GM21423 (cell line): Measurements from ENCODE around the gene GPATCH1.
"Not testable (repeated sequence)": the region's sequence is repeated elsewhere in the genome, so short reads cannot be mapped to it uniquely, and the experiment has no call there.

Source experiments
- ATAC-seq: cut with Tn5 transposase; IDR thresholded peaks from one replicate; pipeline ENCODE4 v1.9.1; 2021; ENCODE audit warnings: mild to moderate bottlenecking, moderate library complexity; ENCODE audit not compliant: unreplicated experiment

Gene GPATCH1, protein sequence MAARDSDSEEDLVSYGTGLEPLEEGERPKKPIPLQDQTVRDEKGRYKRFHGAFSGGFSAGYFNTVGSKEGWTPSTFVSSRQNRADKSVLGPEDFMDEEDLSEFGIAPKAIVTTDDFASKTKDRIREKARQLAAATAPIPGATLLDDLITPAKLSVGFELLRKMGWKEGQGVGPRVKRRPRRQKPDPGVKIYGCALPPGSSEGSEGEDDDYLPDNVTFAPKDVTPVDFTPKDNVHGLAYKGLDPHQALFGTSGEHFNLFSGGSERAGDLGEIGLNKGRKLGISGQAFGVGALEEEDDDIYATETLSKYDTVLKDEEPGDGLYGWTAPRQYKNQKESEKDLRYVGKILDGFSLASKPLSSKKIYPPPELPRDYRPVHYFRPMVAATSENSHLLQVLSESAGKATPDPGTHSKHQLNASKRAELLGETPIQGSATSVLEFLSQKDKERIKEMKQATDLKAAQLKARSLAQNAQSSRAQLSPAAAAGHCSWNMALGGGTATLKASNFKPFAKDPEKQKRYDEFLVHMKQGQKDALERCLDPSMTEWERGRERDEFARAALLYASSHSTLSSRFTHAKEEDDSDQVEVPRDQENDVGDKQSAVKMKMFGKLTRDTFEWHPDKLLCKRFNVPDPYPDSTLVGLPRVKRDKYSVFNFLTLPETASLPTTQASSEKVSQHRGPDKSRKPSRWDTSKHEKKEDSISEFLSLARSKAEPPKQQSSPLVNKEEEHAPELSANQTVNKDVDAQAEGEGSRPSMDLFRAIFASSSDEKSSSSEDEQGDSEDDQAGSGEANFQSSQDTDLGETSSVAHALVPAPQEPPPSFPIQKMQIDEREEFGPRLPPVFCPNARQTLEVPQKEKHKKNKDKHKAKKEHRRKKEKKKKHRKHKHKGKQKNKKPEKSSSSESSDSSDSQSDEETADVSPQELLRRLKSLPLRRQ

DNA sequence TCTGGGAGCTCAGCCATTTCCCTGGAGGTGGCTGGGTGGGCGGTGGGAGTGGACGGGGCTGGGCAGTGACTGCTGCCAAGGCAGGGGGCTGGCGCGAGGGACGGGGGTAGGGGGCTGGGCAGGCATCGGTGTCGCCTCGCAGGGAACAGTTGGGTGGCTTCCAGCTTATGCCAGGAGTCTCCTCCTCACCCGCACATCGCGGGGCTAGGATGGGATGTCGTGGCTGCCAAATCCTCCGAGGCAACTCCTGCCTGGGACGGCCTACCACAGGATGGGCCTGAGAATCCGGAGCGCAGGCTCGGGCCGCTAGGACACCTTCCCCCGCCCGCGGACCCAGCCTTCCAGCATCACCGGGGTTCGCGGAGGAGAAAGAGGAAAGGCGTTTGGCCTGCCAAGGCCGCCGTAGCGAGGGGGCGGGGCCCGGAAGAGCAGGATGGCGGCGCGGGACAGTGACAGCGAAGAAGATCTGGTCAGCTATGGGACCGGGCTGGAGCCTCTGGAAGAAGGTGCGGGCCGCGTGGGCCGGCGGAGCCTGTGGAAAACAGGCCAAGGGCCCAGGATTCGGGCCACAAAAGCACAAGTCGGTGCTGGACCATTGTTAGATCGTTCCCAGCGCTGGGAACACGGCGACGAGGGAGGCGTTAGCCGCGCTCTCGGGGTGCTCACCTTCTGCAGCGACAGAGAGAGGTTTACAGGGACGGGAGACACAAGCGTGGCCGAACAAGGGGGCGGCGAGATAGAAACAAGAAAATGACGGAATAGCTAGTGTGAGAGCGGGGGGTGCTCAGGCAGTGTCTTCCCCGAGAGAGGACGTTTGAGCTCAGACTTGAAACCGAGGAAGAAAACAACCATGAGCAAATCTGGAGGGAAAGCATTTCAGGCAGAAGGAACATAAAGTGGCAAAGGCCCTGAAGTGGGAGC lies at the start of gene GPATCH1:
Gene GPATCH1, plus strand, starts transcription at position 421 of the 921 bp plus-strand sequence. Its CDS starts 13 bp downstream, at position 434.
- ATAC-seq = peak; percentile 76

DNA sequence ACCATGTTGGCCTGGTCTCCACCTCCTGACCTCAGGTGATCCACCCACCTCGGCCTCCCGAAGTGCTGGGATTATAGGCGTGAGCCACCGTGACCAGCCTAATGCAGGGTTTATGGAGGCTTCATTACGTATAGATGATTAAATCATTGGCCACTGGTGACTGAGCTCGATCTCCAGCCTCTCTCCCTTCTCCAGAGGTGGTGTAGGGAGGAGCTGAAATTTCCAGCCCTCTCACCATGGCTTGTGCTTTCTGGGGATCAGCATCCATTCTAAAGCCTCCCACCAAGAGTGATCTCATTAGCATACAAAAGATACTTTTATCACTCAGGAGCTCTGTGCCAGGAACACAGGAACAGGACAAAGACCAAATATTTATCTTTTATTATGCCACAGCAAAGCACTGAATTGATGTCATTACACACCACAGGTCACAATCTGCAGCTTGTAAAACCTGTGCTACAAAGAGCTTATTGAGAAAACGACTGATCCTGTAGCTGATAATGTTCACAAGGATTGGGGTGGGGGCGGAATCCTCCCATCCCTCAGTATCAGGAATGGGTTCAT lies 48.7 kb upstream of the GPATCH1 start:
- ATAC-seq = no peak

DNA sequence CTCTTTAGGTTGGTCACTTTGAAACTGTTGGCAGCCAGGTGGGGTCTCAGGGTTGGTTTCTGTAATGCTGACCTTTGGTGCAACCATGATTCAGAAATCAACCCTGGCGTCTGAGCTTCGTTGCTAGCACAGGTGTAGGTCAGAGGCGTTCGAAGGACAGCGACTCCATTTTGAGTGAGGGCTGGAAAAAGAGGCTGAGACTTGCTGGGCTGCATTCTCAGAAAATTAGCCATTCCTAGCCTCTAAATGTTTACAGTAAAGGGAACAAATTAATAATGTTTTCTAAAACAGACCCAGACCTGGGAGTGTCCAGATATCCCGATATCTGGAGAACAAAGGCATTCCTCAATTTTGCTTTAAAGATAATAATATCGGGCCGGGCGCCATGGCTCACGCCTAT lies 45.5 kb upstream of the GPATCH1 start:
- no peak for ATAC-seq

DNA sequence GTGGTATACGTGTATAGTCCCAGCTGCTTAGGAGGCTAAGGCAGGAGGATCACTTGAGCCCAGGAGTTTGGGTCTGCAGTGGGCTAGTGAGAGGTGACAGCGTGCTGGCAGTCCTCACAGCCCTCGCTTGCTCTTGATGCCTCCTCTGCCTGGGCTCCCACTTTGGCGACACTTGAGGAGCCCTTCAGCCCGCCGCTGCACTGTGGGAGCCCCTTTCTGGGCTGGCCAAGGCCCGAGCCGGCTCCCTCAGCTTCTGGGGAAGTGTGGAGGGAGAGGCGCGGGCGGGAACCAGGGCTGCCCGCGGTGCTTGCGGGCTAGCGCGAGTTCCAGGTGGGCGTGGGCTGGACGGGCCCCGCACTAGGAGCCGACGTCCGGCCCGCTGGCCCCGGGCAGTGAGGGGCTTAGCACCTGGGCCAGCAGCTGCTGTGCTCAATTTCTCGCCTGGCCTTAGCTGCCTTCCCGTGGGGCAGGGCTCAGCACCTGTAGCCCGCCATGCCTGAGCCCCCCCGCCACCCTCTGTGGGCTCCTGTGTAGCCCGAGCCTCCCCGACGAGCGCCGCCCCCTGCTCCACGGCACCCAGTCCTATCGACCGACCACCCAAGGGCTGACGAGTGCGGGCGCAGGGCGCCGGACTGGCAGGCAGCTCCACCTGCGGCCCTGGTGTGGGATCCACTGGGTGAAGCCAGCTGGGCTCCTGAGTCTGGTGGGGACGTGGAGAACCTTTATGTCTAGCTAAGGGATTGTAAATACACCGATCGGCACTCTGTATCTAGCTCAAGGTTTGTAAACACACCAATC lies 44.4 kb upstream of the GPATCH1 start:
- not testable (repeated sequence) for ATAC-seq

DNA sequence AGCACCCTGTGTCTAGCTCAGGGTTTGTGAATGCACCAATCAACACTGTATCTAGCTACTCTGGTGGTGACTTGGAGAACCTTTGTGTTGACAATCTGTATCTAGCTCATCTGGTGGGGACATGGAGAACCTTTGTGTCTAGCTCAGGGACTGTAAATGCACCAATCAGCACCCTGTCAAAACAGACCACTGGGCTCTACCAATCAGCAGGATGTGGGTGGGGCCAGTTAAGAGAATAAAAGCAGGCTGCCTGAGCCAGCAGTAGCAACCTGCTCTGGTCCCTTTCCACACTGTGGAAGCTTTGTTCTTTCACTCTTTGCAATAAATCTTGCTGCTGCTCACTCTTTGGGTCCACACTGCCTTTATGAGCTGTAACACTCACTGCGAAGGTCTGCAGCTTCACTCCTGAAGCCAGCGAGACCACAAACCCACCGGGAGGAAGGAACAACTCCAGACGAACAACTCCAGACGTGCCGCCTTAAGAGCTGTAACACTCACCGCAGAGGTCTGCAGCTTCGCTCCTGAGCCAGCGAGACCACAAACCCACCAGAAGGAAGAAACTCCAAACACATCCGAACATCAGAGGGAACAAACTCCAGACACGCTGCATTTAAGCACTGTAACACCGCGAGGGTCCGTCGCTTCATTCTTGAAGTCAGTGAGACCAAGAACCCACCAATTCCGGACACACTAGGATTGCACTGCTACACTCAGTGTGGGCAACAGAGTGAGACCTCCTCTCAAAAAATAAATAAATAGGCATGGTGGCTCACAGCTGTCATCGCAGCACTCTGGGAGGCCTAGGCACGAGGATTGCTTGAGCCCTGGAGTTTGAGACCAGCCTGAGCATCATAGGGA lies 43.6 kb upstream of the GPATCH1 start:
- ATAC-seq = not testable (repeated sequence)

DNA sequence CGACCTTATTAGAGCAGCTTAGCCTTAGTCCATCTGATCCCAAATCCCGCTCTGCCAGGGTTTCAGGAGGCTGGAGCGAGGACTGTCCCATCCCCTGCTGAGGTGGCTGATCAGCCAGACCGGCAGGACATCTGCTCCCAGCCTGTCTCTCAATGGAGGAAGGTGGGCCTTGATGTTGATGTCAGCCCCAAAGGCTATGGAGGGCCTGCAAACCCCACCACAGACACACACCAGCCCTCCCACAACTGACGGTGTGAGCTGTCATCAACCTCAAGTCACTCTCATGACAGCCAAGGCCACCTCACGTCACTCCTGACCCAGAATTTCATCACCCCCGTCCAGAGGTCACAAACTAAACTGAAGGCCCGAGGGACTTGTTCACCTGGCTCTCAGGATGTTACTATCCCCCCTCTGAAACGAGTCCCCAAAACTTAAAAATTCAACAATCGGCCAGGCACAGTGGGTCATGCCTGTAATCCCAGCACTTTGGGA lies 41.8 kb upstream of the GPATCH1 start:
- no peak for ATAC-seq

DNA sequence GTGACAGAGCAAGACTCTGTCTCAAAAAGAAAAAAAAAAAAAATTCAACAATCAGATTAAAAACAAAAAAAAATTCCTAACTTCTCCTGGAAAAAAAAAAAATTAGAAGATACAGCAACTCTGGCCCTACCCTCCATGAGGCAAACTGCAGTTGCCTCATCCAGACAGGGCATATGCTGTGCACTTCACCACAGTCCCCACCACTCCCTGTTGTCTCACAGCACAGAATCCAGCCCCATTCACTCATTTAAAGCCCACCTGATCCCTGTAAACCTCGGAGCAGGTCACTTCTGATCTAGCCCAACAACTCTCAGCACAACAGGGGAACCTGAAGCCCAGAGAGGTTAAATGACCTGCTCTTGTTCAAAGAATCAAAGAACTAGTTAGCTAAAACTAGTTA lies 41.2 kb upstream of the GPATCH1 start:
- no peak for ATAC-seq

DNA sequence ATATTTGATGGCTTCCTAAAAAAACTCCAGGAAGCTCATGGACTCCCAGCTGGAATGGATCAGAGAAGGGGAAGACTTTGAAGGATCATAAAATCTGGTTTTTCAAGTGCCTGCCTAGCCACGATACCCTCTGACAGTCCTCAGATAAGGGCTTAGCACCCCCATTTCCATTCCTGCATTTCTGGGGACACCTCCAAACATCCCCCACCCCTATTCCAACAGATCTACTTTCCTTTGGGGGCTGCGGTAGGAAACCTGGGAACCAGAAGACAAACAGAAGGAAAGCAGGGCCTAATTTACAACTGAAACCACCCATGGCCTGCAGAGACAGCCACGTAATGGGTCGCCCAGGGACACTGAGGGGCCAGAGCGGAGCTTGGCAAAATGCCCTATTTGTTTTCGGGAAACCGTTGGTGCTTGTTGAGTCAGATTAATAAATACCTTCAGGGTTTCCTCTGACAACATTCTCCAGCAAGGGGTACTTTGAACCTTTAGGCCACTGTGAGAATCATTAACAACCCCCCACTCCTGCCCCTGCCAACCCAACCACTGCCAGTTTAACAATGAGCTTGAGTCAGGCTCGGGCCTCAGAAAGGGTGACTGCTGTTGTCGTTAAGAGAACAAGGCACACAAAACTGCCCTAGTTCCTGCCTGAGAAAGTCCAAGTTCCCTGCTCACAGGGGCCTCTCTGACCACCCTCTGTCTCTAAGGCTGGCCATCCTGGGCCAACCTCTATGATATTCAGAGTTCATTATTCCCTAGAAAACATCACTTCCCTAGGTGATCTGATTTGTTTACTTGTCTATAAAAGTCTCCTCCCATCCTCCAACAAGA lies 39.8 kb upstream of the GPATCH1 start:
- no peak for ATAC-seq

DNA sequence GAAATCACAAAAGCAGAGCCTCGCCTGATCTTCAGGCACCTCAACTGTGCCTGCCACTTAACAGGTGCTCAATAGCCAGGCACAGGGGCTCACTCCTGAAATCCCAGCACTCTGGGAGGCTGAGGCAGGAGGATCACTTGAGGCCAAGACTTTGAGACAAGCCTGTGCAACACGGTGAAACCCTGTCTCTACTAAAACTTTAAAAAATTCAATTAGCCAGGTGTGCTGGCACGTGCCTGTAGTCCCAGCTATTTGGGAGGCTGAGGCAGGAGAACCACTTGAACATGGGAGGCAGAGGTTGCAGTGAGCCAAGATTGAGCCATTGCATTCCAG lies 39.2 kb upstream of the GPATCH1 start:
- not testable (repeated sequence) for ATAC-seq

DNA sequence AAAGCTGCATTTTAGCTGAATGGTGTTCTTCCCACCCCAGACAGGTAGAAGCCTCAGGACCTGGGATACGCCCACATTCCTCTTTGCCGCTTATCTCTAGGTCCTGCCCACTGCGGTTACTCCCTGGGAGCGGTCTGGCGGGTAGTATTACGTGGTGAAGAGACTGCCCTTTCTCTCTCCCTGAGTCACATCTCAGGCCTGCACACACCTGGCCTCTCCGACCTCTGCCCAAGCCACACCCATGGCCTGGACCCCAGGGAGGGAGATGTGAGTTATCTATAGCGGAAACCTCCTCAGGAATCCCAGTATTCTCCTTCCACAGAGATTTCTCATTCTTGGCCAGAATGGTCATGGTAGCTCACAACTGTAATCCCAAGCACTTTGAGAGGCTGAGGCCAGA lies 33.6 kb upstream of the GPATCH1 start:
- no peak for ATAC-seq

DNA sequence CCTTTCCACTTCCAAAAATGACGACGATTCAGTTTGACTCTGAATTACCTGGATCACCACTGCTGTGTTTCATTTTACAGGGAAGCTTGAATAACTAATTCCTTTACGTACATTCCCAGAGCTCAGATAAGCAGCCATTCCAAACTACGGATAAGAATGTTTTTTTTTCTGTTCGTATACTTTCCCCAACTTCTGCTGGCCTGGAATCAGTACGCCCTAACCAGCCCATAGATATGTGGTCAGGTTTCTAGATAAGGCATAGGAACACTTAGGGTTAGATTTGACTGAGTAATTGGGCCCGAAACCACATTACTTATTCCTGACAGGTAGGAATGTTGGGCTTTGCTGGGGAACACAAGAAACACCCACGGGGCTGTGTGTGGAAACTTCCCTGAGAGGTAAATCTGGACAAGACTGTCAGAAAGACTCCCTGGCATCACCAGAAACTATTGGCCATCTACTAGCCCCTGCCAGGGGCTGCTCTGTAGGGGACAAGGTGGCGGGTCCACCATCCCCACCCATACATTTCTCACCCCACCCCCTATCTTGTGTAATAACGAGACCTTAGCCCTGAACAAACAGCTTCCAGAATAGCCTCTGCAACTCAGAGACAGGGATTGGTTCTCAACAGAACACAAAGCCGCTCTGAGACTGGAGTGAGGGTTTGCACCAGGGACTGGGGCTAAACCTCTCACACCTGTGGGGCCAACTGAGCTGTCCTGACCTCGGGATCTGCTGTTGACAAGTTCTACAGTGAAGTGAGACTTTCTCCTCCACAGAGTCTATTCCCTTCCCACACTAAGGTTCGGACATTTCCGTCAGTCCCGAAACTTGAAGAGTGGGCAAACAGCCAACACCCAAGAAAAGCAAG lies 31.9 kb upstream of the GPATCH1 start:
- ATAC-seq = no peak

DNA sequence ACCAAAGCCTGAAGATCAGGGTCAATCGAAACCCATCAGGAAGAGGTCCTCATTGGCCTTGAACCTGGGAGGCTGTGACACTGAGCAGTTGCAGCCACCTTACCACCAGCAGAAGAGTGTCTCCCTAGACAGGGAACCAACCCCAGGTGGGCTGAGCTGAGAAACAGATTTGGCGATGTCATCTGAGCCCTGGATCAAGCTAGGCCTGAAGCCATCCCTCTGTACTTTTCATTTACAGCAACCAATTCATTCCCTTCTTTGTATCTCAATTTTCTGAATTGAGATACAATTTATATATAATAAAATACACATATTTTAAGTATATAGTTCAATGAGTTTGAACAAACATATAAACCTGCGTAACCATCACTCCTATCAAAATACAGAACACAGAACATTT lies 30.9 kb upstream of the GPATCH1 start:
- no peak for ATAC-seq

DNA sequence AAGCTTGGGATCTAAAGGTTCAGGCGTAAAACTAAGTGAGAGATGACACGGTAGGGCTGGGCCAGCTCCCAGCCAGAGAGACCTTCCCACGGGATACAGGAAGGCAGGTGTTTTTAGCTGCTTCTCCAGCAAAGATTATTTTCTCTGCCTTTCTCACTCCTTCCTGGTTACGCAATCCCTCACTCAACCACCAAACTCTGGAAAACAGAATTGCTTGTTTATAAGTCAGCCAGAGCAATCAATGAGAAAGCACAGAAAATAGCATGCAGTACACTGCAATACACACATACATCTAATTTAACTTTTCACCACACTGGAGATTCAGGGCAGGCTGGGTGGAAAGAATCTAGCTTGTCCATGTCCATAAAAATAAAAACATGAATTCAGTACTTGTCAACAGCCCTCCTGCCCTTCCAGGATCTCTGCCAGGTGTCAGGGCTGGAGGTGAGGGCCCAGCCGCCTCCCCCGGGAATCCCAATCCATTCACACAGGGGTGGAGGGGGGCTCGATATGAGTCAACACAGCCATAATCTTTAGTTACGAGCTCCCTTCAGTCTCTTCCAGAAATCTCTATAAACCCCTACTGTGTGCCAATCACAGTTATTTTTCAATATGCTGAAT lies 28.5 kb upstream of the GPATCH1 start:
- ATAC-seq = no peak

DNA sequence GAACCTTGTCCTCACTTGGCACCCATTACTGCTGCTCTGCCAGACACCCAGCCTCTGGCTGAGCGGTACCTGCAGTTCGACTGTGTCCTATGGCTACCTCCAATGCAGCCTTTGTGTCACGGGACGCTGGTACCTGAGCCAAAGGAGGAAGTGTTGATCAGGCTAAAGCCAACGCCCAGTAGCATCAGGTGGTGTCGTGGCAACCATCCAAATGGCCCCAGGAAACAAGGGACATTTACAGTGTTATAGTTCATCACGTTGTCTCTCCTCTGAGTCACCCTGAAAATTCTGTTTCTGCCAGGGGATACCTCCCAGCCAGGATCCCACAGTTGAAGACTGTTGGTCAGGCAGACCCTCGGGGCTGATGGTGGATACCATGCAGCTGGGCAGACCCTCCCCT lies 26.4 kb upstream of the GPATCH1 start:
- no peak for ATAC-seq

DNA sequence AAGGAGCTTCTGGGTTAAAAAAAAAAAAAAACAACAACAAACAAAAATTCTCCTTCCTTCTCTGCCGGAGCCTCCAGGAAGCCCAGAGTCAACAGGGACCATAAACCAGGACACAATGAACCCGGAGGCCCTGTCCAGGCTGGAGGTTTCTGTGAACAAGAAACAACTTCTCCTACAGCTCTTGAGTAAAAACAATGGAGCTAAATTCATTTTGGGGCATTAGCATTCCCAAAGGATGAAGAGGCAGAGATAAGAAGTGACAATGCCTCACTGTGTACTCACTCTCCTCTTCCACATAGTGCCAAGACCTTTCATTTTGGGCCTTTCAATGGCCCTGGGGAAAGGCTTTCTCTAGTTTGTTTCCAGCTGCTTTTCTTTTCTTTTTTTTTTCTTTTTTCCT lies 25.3 kb upstream of the GPATCH1 start:
- ATAC-seq = no peak

DNA sequence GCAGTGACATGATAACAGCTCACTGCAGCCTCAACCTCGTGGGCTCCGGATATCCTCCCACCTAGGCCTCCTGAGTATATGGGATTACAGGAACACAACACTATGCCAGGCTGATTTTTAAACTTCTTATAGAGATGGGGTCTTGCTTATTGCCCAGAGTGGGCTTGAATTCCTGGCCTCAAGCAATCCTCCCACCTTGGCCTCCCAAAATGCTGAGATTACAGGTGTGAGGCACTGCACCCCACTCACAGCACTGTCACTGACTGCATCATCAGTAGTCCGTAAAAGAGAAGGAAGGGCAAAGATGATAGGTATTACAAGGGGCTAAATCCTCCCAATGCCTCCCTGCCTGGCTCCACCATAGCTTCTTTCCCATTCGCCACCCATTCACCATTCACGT lies 20.4 kb upstream of the GPATCH1 start:
- no peak for ATAC-seq
